Ectodermal cell (in vitro differentiated cells): Measurements from ENCODE around the gene RALA.

ENCODE experiments used
- H3K27ac ChIP-seq: 2 replicates; pipeline ENCODE4 v1.7.0; 2013; ENCODE audit warnings: mild to moderate bottlenecking, low read depth, low read length; ENCODE audit not compliant: insufficient read depth, poor library complexity, severe bottlenecking
- H3K27me3 ChIP-seq: 2 replicates; pipeline ENCODE4 v1.7.0; 2013; ENCODE audit warnings: mild to moderate bottlenecking, low read length; ENCODE audit not compliant: insufficient read depth, control insufficient read depth, poor library complexity, severe bottlenecking
- H3K36me3 ChIP-seq: one replicate; pipeline ENCODE4 v1.7.0; 2013; ENCODE audit warnings: low read length; ENCODE audit not compliant: control insufficient read depth, insufficient read depth
- H3K4me1 ChIP-seq: one replicate; pipeline ENCODE4 v1.7.0; 2013; ENCODE audit warnings: low read length; ENCODE audit not compliant: control insufficient read depth, insufficient read depth
- H3K4me3 ChIP-seq: 2 replicates; pipeline ENCODE4 v1.7.0; 2013; ENCODE audit warnings: low read depth, low read length, control low read depth; ENCODE audit not compliant: insufficient read depth
- H3K9me3 ChIP-seq: 2 replicates; pipeline ENCODE4 v1.7.0; 2013; ENCODE audit warnings: mild to moderate bottlenecking, low read length, moderate library complexity; ENCODE audit not compliant: control insufficient read depth
- WGBS, 2 experiments: methylation state at CpG; one replicate each; pipeline ENCODE4 v1.1.7; 2013; ENCODE audit warnings: missing lambda C conversion rate in 2 of 2; 5-methylcytosine and 5-hydroxymethylcytosine counted together

RALA gene

GRCh38 chr7:39695852-39696586, 72.6 kb downstream of the RALA start:
- peaks cover 11% of the 10 kb centered on the region for H3K36me3 ChIP-seq
- H3K4me1 ChIP-seq: no peaks in the 10 kb centered on the region
- no peak overlapping the region for H3K4me3 ChIP-seq
- H3K27me3 ChIP-seq: no peaks in the 10 kb centered on the region
- no peaks in the 10 kb centered on the region for H3K9me3 ChIP-seq
- no peak overlapping the region for H3K27ac ChIP-seq
- 89 to 96% methylated on average over 2 of the region's 3 CpGs for WGBS, 2 experiments

GRCh38 chr7:39696631-39697030, 73.3 kb downstream of the RALA start:
- Histone ChIP-seq H3K27me3 (no peaks in the 10 kb centered on the region), H3K4me3 (no peak overlapping the region), H3K36me3 (peaks cover 10% of the 10 kb centered on the region), H3K9me3 (no peaks in the 10 kb centered on the region), H3K27ac (no peak overlapping the region), H3K4me1 (no peaks in the 10 kb centered on the region)
- WGBS, 2 experiments: 88 to 97% methylated on average over 3 of the region's 3 CpGs

DNA sequence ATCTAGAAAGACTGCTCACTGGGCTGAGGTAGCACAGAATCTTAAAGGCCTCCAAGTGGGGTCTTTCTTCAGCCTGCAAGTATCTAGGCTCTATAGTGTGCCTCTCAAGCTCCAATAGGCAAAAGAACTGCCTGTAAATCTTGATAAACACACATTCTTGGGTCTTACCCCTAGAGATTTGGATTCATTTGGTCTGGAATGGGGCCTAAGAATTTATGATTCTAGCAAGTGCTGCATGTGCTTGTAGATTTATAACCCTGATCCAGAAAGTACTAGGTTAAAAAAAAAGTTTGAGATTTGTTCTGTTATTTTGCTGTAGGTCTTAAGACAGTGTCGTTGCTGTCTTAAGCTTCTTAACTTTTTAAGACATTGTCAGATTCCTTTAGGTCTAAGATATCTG, 74.1 kb downstream of the RALA start:
- Histone ChIP-seq H3K36me3 (peaks cover 3% of the 10 kb centered on the region), H3K27ac (no peak overlapping the region), H3K27me3 (no peaks in the 10 kb centered on the region), H3K9me3 (no peaks in the 10 kb centered on the region), H3K4me1 (no peaks in the 10 kb centered on the region), H3K4me3 (no peak overlapping the region)
- 87 to 100% methylated on average over 1 of the region's 1 CpG for WGBS, 2 experiments

DNA sequence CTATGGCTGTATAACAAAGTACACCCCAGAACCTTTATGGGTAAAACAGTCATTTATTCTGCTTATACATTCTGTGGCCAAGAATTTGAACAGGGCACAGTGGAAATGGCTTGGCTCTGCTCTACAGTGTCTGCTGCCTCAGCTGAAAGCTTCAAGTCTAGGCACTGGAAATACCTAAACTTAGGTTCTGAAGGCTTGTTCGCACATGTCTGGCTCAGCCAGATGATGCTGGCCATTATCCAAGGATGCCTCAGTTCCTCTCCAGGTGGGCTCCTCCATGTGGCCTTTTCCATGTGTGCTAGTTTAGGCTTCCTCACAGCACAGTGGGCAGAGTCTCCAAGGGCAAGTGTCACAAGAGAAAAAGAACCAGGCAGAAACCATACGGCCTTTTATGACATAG, 76.8 kb downstream of the RALA start:
- Histone ChIP-seq H3K36me3 (peaks cover 3% of the 10 kb centered on the region), H3K27ac (no peak overlapping the region), H3K9me3 (no peaks in the 10 kb centered on the region), H3K4me3 (no peak overlapping the region), H3K4me1 (no peaks in the 10 kb centered on the region), H3K27me3 (no peaks in the 10 kb centered on the region)
- WGBS, 2 experiments: 95 to 98% methylated on average over 2 of the region's 2 CpGs

DNA sequence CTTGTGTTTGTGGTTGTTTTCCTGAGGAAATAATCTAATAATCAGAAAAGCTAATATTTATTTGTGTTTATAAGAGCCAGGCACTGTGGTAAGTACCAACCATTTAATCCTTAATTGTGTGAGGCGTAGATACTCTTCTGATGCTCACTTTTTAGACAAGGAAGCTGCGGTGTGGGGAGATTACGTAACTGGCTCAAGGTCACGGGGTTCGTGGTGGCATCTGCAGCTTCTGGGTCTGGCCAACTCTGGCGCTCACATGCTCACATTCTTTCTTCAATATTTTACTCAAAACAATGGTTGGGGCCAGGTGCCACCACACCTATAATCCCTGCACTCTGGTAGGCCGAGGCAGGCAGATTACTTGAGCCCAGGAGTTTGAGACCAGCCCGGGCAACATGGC, 77.6 kb downstream of the RALA start:
- Histone ChIP-seq H3K9me3 (no peaks in the 10 kb centered on the region), H3K4me1 (no peaks in the 10 kb centered on the region), H3K27me3 (no peaks in the 10 kb centered on the region), H3K4me3 (no peak overlapping the region), H3K27ac (no peak overlapping the region), H3K36me3 (peaks cover 3% of the 10 kb centered on the region)
- WGBS, 2 experiments: 93 to 94% methylated on average over 8 of the region's 8 CpGs

- Histone ChIP-seq H3K4me3 (no peak overlapping the region), H3K27ac (no peak overlapping the region), H3K4me1 (no peaks in the 10 kb centered on the region), H3K36me3 (peaks cover 3% of the 10 kb centered on the region), H3K27me3 (no peaks in the 10 kb centered on the region), H3K9me3 (no peaks in the 10 kb centered on the region)
- 84 to 100% methylated on average over 1 to 2 of the region's 4 CpGs for WGBS, 2 experiments
Observed at GRCh38 chr7:39702133-39702532, 78.8 kb downstream of the RALA start.

DNA sequence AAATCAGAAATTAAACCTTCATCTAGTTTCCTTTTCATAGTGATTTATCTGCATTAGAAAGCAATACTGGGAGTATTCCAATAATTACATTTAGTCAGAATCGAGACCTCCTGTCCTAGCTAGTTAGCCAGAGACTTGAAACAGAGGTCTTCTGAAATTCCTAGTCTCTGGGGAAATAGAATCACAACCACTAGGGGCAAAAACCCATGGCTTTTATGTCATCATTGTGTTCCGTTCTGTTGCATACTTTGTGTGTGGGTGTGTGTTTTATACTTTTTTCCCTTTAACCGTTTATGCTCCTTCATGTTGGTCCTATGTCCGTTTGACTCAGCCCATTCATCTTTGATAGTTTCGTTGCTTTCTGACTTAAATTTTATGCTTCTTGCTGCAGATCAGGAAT, 79.8 kb downstream of the RALA start:
- no peaks in the 10 kb centered on the region for H3K27me3 ChIP-seq
- H3K4me1 ChIP-seq: no peaks in the 10 kb centered on the region
- no peaks in the 10 kb centered on the region for H3K9me3 ChIP-seq
- no peaks in the 10 kb centered on the region for H3K36me3 ChIP-seq
- H3K4me3 ChIP-seq: no peak overlapping the region
- WGBS, 2 experiments: 90 to 92% methylated on average over 5 of the region's 5 CpGs
- H3K27ac ChIP-seq: no peak overlapping the region

GRCh38 chr7:39709029-39709428, 85.7 kb downstream of the RALA start:
- Histone ChIP-seq H3K9me3 (no peaks in the 10 kb centered on the region), H3K27me3 (no peaks in the 10 kb centered on the region), H3K4me3 (no peak overlapping the region), H3K4me1 (peaks cover 3% of the 10 kb centered on the region), H3K27ac (no peak overlapping the region), H3K36me3 (no peaks in the 10 kb centered on the region)
- WGBS, 2 experiments: 95 to 96% methylated on average over 5 of the region's 5 CpGs

- no peaks in the 10 kb centered on the region for H3K27me3 ChIP-seq
- H3K27ac ChIP-seq: peak overlapping the region; percentile 52
- peaks cover 3% of the 10 kb centered on the region for H3K4me1 ChIP-seq
- no peaks in the 10 kb centered on the region for H3K9me3 ChIP-seq
- H3K36me3 ChIP-seq: no peaks in the 10 kb centered on the region
- H3K4me3 ChIP-seq: no peak overlapping the region
- WGBS, 2 experiments: 75 to 82% methylated on average over 3 of the region's 3 CpGs
Observed at GRCh38 chr7:39709768-39710311, 86.5 kb downstream of the RALA start.

DNA sequence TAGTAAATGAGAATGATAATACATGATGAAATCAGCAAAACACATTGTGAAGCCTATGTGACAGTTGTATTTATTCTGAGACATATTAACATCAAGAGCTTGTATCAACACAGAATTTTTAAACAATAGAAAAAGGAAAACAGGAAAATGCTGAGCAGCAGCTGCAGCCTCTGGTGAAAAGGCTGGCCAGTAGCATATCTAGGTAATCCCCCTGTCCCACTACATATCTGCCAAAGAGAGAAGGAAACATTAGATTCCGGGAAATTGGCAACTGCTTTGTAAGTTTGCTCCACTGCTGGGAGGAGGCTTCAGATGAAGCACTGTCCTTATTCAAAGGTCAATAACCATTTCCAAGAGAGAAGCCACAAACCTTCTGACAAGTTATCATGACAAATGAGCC, 89.4 kb downstream of the RALA start:
- no peaks in the 10 kb centered on the region for H3K36me3 ChIP-seq
- peaks cover 3% of the 10 kb centered on the region for H3K4me1 ChIP-seq
- no peak overlapping the region for H3K27ac ChIP-seq
- H3K27me3 ChIP-seq: no peaks in the 10 kb centered on the region
- no peaks in the 10 kb centered on the region for H3K9me3 ChIP-seq
- no peak overlapping the region for H3K4me3 ChIP-seq
- 89 to 100% methylated on average over 1 of the region's 1 CpG for WGBS, 2 experiments
